ENCODE results near the gene CRTAC1.

DNA sequence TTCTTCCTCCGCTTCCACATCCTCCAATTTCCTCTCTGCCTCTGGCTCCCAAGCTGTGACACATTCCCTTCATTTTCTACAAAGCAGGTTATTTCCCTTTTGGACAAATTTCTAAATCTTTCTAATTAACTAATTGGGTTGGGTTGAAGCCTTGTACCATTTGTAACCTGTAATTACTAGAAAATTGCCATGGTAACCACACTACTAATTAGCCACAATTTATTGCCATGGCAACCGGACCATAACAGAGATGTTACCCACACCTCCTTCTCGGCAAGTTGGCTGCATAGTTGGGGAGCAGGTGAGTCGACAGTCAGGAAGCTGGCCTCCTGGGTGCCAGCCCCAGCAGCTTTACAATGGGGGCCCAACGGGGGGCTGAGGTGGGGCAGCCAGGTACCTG is 119.2 kb downstream of the CRTAC1 start:
- TF ChIP-seq ZNF219 (CRISPR knock-in tag; IDR thresholded peaks at IDR 0.05; ENCODE audit: borderline replicate concordance) = no peak
- TF ChIP-seq, protein P1, sequence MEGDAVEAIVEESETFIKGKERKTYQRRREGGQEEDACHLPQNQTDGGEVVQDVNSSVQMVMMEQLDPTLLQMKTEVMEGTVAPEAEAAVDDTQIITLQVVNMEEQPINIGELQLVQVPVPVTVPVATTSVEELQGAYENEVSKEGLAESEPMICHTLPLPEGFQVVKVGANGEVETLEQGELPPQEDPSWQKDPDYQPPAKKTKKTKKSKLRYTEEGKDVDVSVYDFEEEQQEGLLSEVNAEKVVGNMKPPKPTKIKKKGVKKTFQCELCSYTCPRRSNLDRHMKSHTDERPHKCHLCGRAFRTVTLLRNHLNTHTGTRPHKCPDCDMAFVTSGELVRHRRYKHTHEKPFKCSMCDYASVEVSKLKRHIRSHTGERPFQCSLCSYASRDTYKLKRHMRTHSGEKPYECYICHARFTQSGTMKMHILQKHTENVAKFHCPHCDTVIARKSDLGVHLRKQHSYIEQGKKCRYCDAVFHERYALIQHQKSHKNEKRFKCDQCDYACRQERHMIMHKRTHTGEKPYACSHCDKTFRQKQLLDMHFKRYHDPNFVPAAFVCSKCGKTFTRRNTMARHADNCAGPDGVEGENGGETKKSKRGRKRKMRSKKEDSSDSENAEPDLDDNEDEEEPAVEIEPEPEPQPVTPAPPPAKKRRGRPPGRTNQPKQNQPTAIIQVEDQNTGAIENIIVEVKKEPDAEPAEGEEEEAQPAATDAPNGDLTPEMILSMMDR (IDR thresholded peaks at IDR 0.05) = no peak
- no peak for TF ChIP-seq ZBTB43 (CRISPR knock-in tag; IDR thresholded peaks at IDR 0.05)
- TF ChIP-seq, protein P2, sequence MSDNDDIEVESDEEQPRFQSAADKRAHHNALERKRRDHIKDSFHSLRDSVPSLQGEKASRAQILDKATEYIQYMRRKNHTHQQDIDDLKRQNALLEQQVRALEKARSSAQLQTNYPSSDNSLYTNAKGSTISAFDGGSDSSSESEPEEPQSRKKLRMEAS (CRISPR knock-in tag; IDR thresholded peaks at IDR 0.05) = no peak
- TF ChIP-seq, protein P3, sequence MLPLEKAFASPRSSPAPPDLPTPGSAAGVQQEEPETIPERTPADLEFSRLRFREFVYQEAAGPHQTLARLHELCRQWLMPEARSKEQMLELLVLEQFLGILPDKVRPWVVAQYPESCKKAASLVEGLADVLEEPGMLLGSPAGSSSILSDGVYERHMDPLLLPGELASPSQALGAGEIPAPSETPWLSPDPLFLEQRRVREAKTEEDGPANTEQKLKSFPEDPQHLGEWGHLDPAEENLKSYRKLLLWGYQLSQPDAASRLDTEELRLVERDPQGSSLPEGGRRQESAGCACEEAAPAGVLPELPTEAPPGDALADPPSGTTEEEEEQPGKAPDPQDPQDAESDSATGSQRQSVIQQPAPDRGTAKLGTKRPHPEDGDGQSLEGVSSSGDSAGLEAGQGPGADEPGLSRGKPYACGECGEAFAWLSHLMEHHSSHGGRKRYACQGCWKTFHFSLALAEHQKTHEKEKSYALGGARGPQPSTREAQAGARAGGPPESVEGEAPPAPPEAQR (CRISPR knock-in tag; IDR thresholded peaks at IDR 0.05) = no peak
- no peak for TF ChIP-seq ATF3 (CRISPR knock-in tag; conservative IDR thresholded peaks at IDR 0.05)
- TF ChIP-seq FOXP1 (CRISPR knock-in tag; IDR thresholded peaks at IDR 0.05; ENCODE audit: borderline replicate concordance) = no peak
- no peak for TF ChIP-seq USF2 (CRISPR knock-in tag; IDR thresholded peaks at IDR 0.05)
- TF ChIP-seq RELA (CRISPR knock-in tag; IDR thresholded peaks at IDR 0.05; ENCODE audit: borderline replicate concordance) = no peak
- TF ChIP-seq NR3C1 (CRISPR knock-in tag; conservative IDR thresholded peaks at IDR 0.05; ENCODE audit: low read depth) = no peak
- TF ChIP-seq CREB1 (CRISPR knock-in tag; IDR thresholded peaks at IDR 0.05) = no peak
- TF ChIP-seq GTF2I (CRISPR knock-in tag; conservative IDR thresholded peaks at IDR 0.05) = no peak
- no peak for TF ChIP-seq NFATC4 (CRISPR knock-in tag; IDR thresholded peaks at IDR 0.05)
- TF ChIP-seq ESRRA (CRISPR knock-in tag; IDR thresholded peaks at IDR 0.05; ENCODE audit: borderline replicate concordance) = no peak

Measured in WTC11 (cell line).